Ovary (tissue), 3 donors: ENCODE results near the gene ITPK1.

Source experiments
- CTCF ChIP-seq, 3 donors: fragments of 450-650 bp in 2 of 3; fragments of 200-600 bp in 1 of 3; IDR thresholded peaks; one replicate each; pipeline versions ENCODE4 v1.5.1 to v1.8.0; 2016 to 2022; ENCODE audit warnings: antibody characterized with exemption in 3 of 3, mild to moderate bottlenecking in 1 of 3
- POLR2A ChIP-seq: fragments of 450-650 bp; IDR thresholded peaks from one replicate; pipeline ENCODE4 v1.6.1; 2017; ENCODE audit warnings: antibody characterized with exemption, mild to moderate bottlenecking, moderate library complexity
- donor health status: DM: no; HTN: no; CAD: no.

- TF ChIP-seq POLR2A (no peak), CTCF (IDR thresholded peaks at IDR 0.05) (no peak)
Observed at GRCh38 chr14:92963301-92964123, 152.2 kb downstream of the ITPK1 start.
